K562 (cell line): ENCODE results near the gene ACAD10. TPM values are rescaled to one million over a fixed set of nuclear protein-coding genes. Genes with fewer than 3 reads are reported as not detected.

Source experiments
- ETV1 ChIP-seq: fragments of 450-650 bp; conservative IDR thresholded peaks from 2 replicates; pipeline ENCODE4 v1.6.1; 2016; ENCODE audit warnings: missing genetic modification characterization, control low read depth, low read depth, missing compliant biosample characterization
- NR4A1 ChIP-seq, 2 experiments: fragments of 250-450 bp in 1 of 2; fragments of 450-650 bp in 1 of 2; sonication (Bioruptor Pico) in 1 of 2; IDR thresholded peaks; 2 replicates each; pipeline versions ENCODE4 v1.4.0 to v1.6.1; 2016 to 2020; ENCODE audit warnings: mild to moderate bottlenecking in 2 of 2, missing compliant biosample characterization in 1 of 2, missing genetic modification characterization in 1 of 2, moderate library complexity in 1 of 2
- RFX5 ChIP-seq: IDR thresholded peaks from 2 replicates; pipeline ENCODE4 v1.6.1; 2011; ENCODE audit warnings: low read depth, mild to moderate bottlenecking, improper control_type of control experiment, low read length
- RFX7 ChIP-seq: fragments of 250-450 bp; sonication (Bioruptor Pico); IDR thresholded peaks from 2 replicates; pipeline ENCODE4 v1.5.1; 2021; ENCODE audit warnings: mild to moderate bottlenecking
- ZFP30 ChIP-seq: fragments of 250-450 bp; sonication (Bioruptor Pico); IDR thresholded peaks from 2 replicates; pipeline ENCODE4 v1.8.0; 2022; ENCODE audit warnings: moderate library complexity, mild to moderate bottlenecking, inconsistent platforms, borderline replicate concordance
- ZKSCAN1 ChIP-seq: fragments of 150-350 bp; IDR thresholded peaks from 2 replicates; pipeline ENCODE4 v1.6.1; 2016; ENCODE audit warnings: low read depth, low read length
- ZNF507 ChIP-seq: conservative IDR thresholded peaks from 2 replicates; pipeline ENCODE4 v1.6.1; 2017; ENCODE audit warnings: missing genetic modification characterization, missing compliant biosample characterization
- ZNF583 ChIP-seq: fragments of 250-450 bp; sonication (Bioruptor Pico); IDR thresholded peaks from 2 replicates; pipeline ENCODE4 v1.4.0; 2020
- polyA plus RNA-seq, 8 experiments: library from polyadenylated mRNA; depleted of rRNA in 4 of 8; stranded (reverse) in 5 of 8; unstranded in 3 of 8; fragments of >200 nt; fragmentation: Nextera tagmentation in 2 of 8; fragmentation: Illumina TruSeq in 1 of 8; extraction: Ambion mirVana in 2 of 8; extraction: Trizol in 1 of 8; gene quantifications; 2 replicates each; pipeline versions ENCODE4 v1.2.1 to v1.2.3, GENCODE V29; 2011 to 2014; ENCODE audit warnings: inconsistent platforms in 1 of 8, missing spikeins in 1 of 8
- total RNA-seq, 7 experiments: library from RNA; depleted of rRNA in 6 of 7; stranded (reverse); fragments of >200 nt in 6 of 7; fragmentation: Illumina TruSeq in 2 of 7; extraction: Trizol in 2 of 7; gene quantifications; 2 replicates each; pipeline versions ENCODE4 v1.2.1 to v1.2.3, GENCODE V29; 2011 to 2021; ENCODE audit warnings: low replicate concordance in 1 of 7
- TF ChIP-seq, protein P1 (sequence below): sonication (generic); formaldehyde crosslinking; IDR thresholded peaks from 2 replicates; pipeline ENCODE4 v1.8.0; 2022; ENCODE audit warnings: mild to moderate bottlenecking, missing genetic modification reagents
- TF ChIP-seq, protein P2 (sequence below): sonication (generic); formaldehyde crosslinking; IDR thresholded peaks from 2 replicates; pipeline ENCODE4 v1.9.0; 2022; ENCODE audit warnings: mild to moderate bottlenecking, missing genetic modification reagents
- TF ChIP-seq, protein P3 (sequence below): fragments of 450-650 bp; formaldehyde crosslinking; IDR thresholded peaks from 2 replicates; pipeline ENCODE4 v1.4.0; 2022; ENCODE audit warnings: missing genetic modification characterization
- TF ChIP-seq, protein P4 (sequence below), 2 experiments: IDR thresholded peaks; 2 replicates each; pipeline ENCODE4 v1.6.1; 2012; ENCODE audit warnings: improper control_type of control experiment in 2 of 2, low read depth in 2 of 2, low read length in 2 of 2, borderline replicate concordance in 1 of 2
- TF ChIP-seq, protein P5 (sequence below), 2 experiments: fragments of 450-650 bp in 1 of 2; sonication (generic) in 1 of 2; formaldehyde crosslinking in 1 of 2; IDR thresholded peaks in 1 of 2; conservative IDR thresholded peaks in 1 of 2; 2 replicates each; pipeline versions ENCODE4 v1.6.1 to v1.8.1; 2016 to 2023; ENCODE audit warnings: mild to moderate bottlenecking in 2 of 2, moderate library complexity in 2 of 2, inconsistent platforms in 1 of 2, missing genetic modification reagents in 1 of 2
- TF ChIP-seq, protein P6 (sequence below), 2 experiments: fragments of 450-650 bp in 1 of 2; sonication (generic) in 1 of 2; formaldehyde crosslinking; conservative IDR thresholded peaks; 2 replicates each; pipeline versions ENCODE4 v1.4.0 to v1.8.1; 2020 to 2022; ENCODE audit warnings: mild to moderate bottlenecking in 1 of 2, missing genetic modification reagents in 1 of 2
- TF ChIP-seq, protein P7 (sequence below): fragments of 450-650 bp; formaldehyde crosslinking; IDR thresholded peaks from 2 replicates; pipeline ENCODE4 v1.4.0; 2020; ENCODE audit warnings: mild to moderate bottlenecking
- TF ChIP-seq, protein P8 (sequence below): sonication (generic); formaldehyde crosslinking; IDR thresholded peaks from 2 replicates; pipeline ENCODE4 v1.8.0; 2022; ENCODE audit warnings: mild to moderate bottlenecking, missing genetic modification reagents

ACAD10 gene
- total and polyA plus RNA-seq, 9 of the 15 experiments (the other 6 are each of a cell fraction or from before 2014, with no cell fraction given), result 2.3 to 19.2 (median 12.0) TPM

DNA sequence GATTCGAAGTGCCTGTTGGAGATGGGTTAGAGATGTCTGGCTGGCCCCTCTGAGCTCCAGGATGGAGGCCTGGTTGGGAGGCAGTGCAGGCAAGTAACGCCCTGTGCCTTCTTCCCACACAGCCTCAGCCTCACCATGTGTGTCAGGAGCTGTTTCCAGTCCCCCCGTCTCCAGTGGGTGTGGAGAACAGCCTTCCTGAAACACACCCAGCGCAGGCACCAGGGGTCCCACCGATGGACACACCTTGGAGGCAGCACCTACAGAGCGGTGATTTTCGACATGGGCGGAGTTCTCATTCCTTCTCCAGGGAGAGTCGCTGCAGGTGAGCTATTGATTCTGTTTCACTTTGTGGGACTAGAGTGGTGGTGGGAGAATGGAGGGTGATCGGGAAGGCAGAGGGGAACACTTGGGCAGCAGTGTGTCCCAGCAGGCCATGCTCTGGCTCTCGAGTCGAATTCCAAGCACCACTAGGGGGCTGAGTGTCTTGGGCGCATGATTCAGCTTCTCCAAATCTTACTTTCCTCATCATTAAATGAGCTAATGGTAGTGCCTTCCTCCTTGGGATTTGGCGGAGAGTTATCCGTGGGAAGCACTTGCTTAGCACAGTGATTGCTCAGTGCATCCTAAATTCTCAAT, 6.8 kb downstream of the ACAD10 start (continued):
- TF ChIP-seq, protein P1, sequence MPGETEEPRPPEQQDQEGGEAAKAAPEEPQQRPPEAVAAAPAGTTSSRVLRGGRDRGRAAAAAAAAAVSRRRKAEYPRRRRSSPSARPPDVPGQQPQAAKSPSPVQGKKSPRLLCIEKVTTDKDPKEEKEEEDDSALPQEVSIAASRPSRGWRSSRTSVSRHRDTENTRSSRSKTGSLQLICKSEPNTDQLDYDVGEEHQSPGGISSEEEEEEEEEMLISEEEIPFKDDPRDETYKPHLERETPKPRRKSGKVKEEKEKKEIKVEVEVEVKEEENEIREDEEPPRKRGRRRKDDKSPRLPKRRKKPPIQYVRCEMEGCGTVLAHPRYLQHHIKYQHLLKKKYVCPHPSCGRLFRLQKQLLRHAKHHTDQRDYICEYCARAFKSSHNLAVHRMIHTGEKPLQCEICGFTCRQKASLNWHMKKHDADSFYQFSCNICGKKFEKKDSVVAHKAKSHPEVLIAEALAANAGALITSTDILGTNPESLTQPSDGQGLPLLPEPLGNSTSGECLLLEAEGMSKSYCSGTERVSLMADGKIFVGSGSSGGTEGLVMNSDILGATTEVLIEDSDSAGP (CRISPR knock-in tag), result no peak
- TF ChIP-seq ZNF583, result no peak
- TF ChIP-seq, protein P2, sequence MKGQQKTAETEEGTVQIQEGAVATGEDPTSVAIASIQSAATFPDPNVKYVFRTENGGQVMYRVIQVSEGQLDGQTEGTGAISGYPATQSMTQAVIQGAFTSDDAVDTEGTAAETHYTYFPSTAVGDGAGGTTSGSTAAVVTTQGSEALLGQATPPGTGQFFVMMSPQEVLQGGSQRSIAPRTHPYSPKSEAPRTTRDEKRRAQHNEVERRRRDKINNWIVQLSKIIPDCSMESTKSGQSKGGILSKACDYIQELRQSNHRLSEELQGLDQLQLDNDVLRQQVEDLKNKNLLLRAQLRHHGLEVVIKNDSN (CRISPR knock-in tag), result no peak
- no peak for TF ChIP-seq NR4A1 (CRISPR knock-in tag; IDR thresholded peaks at IDR 0.05)
- TF ChIP-seq NR4A1 (tag; IDR thresholded peaks at IDR 0.05), result no peak
- TF ChIP-seq, protein P3, sequence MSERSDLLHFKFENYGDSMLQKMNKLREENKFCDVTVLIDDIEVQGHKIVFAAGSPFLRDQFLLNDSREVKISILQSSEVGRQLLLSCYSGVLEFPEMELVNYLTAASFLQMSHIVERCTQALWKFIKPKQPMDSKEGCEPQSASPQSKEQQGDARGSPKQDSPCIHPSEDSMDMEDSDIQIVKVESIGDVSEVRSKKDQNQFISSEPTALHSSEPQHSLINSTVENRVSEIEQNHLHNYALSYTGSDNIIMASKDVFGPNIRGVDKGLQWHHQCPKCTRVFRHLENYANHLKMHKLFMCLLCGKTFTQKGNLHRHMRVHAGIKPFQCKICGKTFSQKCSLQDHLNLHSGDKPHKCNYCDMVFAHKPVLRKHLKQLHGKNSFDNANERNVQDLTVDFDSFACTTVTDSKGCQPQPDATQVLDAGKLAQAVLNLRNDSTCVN (CRISPR knock-in tag), result no peak
- TF ChIP-seq, protein P4, sequence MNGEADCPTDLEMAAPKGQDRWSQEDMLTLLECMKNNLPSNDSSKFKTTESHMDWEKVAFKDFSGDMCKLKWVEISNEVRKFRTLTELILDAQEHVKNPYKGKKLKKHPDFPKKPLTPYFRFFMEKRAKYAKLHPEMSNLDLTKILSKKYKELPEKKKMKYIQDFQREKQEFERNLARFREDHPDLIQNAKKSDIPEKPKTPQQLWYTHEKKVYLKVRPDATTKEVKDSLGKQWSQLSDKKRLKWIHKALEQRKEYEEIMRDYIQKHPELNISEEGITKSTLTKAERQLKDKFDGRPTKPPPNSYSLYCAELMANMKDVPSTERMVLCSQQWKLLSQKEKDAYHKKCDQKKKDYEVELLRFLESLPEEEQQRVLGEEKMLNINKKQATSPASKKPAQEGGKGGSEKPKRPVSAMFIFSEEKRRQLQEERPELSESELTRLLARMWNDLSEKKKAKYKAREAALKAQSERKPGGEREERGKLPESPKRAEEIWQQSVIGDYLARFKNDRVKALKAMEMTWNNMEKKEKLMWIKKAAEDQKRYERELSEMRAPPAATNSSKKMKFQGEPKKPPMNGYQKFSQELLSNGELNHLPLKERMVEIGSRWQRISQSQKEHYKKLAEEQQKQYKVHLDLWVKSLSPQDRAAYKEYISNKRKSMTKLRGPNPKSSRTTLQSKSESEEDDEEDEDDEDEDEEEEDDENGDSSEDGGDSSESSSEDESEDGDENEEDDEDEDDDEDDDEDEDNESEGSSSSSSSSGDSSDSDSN (IDR thresholded peaks at IDR 0.05; ENCODE audit: borderline replicate concordance in 1 of 2, low read depth in 2 of 2, low read length in 2 of 2), result no peak
- TF ChIP-seq RFX5, result no peak
- TF ChIP-seq, protein P5, sequence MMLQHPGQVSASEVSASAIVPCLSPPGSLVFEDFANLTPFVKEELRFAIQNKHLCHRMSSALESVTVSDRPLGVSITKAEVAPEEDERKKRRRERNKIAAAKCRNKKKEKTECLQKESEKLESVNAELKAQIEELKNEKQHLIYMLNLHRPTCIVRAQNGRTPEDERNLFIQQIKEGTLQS (IDR thresholded peaks at IDR 0.05), result no peak
- TF ChIP-seq, protein P5 (CRISPR knock-in tag; conservative IDR thresholded peaks at IDR 0.05), result no peak
- TF ChIP-seq, protein P6, sequence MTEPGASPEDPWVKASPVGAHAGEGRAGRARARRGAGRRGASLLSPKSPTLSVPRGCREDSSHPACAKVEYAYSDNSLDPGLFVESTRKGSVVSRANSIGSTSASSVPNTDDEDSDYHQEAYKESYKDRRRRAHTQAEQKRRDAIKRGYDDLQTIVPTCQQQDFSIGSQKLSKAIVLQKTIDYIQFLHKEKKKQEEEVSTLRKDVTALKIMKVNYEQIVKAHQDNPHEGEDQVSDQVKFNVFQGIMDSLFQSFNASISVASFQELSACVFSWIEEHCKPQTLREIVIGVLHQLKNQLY (CRISPR knock-in tag; conservative IDR thresholded peaks at IDR 0.05), result no peak
- TF ChIP-seq ZKSCAN1, result no peak
- TF ChIP-seq ZFP30 (CRISPR knock-in tag), result no peak
- TF ChIP-seq ETV1 (tag), result no peak
- TF ChIP-seq RFX7 (CRISPR knock-in tag), result no peak
- TF ChIP-seq, protein P7, sequence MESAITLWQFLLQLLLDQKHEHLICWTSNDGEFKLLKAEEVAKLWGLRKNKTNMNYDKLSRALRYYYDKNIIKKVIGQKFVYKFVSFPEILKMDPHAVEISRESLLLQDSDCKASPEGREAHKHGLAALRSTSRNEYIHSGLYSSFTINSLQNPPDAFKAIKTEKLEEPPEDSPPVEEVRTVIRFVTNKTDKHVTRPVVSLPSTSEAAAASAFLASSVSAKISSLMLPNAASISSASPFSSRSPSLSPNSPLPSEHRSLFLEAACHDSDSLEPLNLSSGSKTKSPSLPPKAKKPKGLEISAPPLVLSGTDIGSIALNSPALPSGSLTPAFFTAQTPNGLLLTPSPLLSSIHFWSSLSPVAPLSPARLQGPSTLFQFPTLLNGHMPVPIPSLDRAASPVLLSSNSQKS (CRISPR knock-in tag), result no peak
- TF ChIP-seq ZNF507, result no peak
- TF ChIP-seq, protein P8, sequence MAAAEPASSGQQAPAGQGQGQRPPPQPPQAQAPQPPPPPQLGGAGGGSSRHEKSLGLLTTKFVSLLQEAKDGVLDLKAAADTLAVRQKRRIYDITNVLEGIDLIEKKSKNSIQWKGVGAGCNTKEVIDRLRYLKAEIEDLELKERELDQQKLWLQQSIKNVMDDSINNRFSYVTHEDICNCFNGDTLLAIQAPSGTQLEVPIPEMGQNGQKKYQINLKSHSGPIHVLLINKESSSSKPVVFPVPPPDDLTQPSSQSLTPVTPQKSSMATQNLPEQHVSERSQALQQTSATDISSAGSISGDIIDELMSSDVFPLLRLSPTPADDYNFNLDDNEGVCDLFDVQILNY, result no peak
